ENCODE results near the gene CRIM1.

- TF ChIP-seq POLR2A (IDR thresholded peaks at IDR 0.05; ENCODE audit: low read length) = no peak
- TF ChIP-seq GATA1 (IDR thresholded peaks at IDR 0.05; ENCODE audit: low read depth, low read length) = no peak
These were observed 210.1 kb downstream of the CRIM1 start for GRCh38 chr2:36565712-36566111.

All from erythroblast (primary cell).